Erythroblast (primary cell): ENCODE data around the gene ABR.

Experiments used
- GATA1 ChIP-seq: IDR thresholded peaks from 2 replicates; pipeline ENCODE4 v1.6.1; 2011; ENCODE audit warnings: low read depth, mild to moderate bottlenecking, control low read depth, low read length, moderate library complexity
- POLR2A ChIP-seq: IDR thresholded peaks from 2 replicates; pipeline ENCODE4 v1.6.1; 2011; ENCODE audit warnings: mild to moderate bottlenecking, low read length

DNA sequence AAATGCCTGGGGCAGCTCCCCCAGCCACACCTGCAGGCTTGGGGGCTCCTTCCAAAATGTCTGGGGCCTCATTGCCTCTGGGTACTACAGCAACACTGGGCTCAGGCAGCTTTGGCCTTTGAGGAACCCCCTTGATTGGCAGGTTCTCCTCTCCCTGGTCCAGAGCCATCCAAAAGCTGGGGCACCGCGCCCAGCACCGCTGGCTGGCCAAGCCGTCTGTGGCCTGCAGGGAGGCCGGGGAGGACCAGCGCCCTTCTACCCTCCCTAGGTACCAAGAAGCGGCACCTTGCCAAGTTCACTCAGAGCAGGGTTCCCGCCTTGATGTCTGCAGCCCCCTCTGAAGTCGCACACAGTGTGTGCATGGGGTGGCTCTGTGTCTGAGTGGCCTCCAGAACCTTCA lies 152.7 kb downstream of the ABR start:
- TF ChIP-seq POLR2A (no peak), GATA1 (no peak)
